ENCODE measurements around the gene ENKUR.

GRCh38 chr10:25057886-25058285, 41.9 kb upstream of the ENKUR start:
- TF ChIP-seq EZH2phosphoT487 (IDR thresholded peaks at IDR 0.05; ENCODE audit: low read depth): no peak
- TF ChIP-seq CTCF (IDR thresholded peaks at IDR 0.05; ENCODE audit: low read depth, low read length): no peak
